HepG2 (cell line): ENCODE data around the gene DOCK1. TPM values are rescaled to one million over a fixed set of nuclear protein-coding genes. Genes with fewer than 3 reads are reported as not detected.

ENCODE experiments used
- ATAC-seq: fragments of 200-7000 bp; cut with Tn5 transposase; 3 replicates; pipeline ENCODE4 v1.9.1; 2020; ENCODE audit warnings: mild to moderate bottlenecking, moderate library complexity
- BruUV-seq: library from RNA; stranded (reverse); fragments of 400-500 nt; replicated peaks from 2 replicates; lab custom pipeline; 2021; lab: Mats Ljungman, UMichigan
- CTCF ChIA-PET: fragments of 300-600 bp; formaldehyde crosslinking; extraction: SDS; loops from one replicate; lab custom pipeline; 2021; ENCODE audit warnings: low total read pairs, inconsistent platforms, low intra/inter-chr PET ratio; lab: Yijun Ruan, JAX
- POLR2A ChIA-PET: fragments of 350-600 bp; sonication (Branson Sonifier 250); formaldehyde crosslinking; loops from one replicate; lab custom pipeline; 2020; ENCODE audit warnings: antibody characterized with exemption, inconsistent platforms; lab: Yijun Ruan, JAX
- DNase-seq: peaks from one replicate; pipeline ENCODE4 v3.0.0-alpha.2; 2015; ENCODE audit warnings: low spot score
- FAIRE-seq: peaks from 3 replicates; lab custom pipeline; 2011; peaks lifted over from hg19 to GRCh38; lab: Jason Lieb, UNC
- H2AFZ ChIP-seq: one replicate; pipeline ENCODE4 v1.6.1; 2011; ENCODE audit warnings: low read length, inconsistent platforms
- H3K27ac ChIP-seq: fragments of 300-600 bp; 3 replicates; pipeline ENCODE4 v1.8.0; 2011; ENCODE audit warnings: mixed run types, mild to moderate bottlenecking, mixed read lengths, low read length, inconsistent platforms; ENCODE audit not compliant: insufficient read depth; ENCODE audit errors: extremely low read length
- H3K27me3 ChIP-seq, 2 experiments: fragments of 200-600 bp in 1 of 2; 2 replicates in 1 of 2; 3 replicates in 1 of 2; pipeline versions ENCODE4 v1.6.0 to v1.8.0; 2011; ENCODE audit warnings: low read length in 2 of 2, mild to moderate bottlenecking in 2 of 2, moderate library complexity in 2 of 2, inconsistent platforms in 1 of 2; ENCODE audit not compliant: insufficient read depth in 2 of 2, control insufficient read depth in 1 of 2
- H3K36me3 ChIP-seq, 2 experiments: fragments of 200-600 bp in 1 of 2; replicated peaks in 1 of 2; 2 replicates in 1 of 2; 3 replicates in 1 of 2; pipeline versions ENCODE4 v1.5.1 to v1.8.0; 2011; ENCODE audit warnings: low read length in 2 of 2, inconsistent platforms in 1 of 2; ENCODE audit not compliant: insufficient read depth in 2 of 2, control insufficient read depth in 1 of 2
- H3K4me1 ChIP-seq: 2 replicates; pipeline ENCODE4 v1.5.1; 2012; ENCODE audit warnings: low read length, inconsistent platforms; ENCODE audit not compliant: insufficient read depth
- H3K4me2 ChIP-seq: 2 replicates; pipeline ENCODE4 v1.6.0; 2011; ENCODE audit warnings: low read depth, low read length, inconsistent platforms
- H3K4me3 ChIP-seq, 3 experiments: fragments of 200-600 bp in 1 of 3; sonication (generic), shearing (Covaris generic) in 1 of 3; replicated peaks in 1 of 3; 2 replicates each; pipeline ENCODE4 v1.5.1; 2011 to 2016; ENCODE audit warnings: low read length in 3 of 3, inconsistent platforms in 2 of 3, low read depth in 2 of 3, mild to moderate bottlenecking in 2 of 3, control low read depth in 1 of 3, mixed read lengths in 1 of 3; ENCODE audit not compliant: insufficient read depth in 1 of 3
- H3K79me2 ChIP-seq: one replicate; pipeline ENCODE4 v1.6.1; 2011; ENCODE audit warnings: low read length, inconsistent platforms; ENCODE audit not compliant: insufficient read depth
- H3K9ac ChIP-seq: 2 replicates; pipeline ENCODE4 v1.6.0; 2011; ENCODE audit warnings: mild to moderate bottlenecking, low read depth, low read length, inconsistent platforms; ENCODE audit not compliant: insufficient read depth
- H3K9me3 ChIP-seq: 2 replicates; pipeline ENCODE4 v1.5.1; 2012; ENCODE audit warnings: mild to moderate bottlenecking, low read length
- H4K20me1 ChIP-seq: 2 replicates; pipeline ENCODE4 v1.6.0; 2011; ENCODE audit warnings: inconsistent platforms, mild to moderate bottlenecking, low read length, moderate library complexity; ENCODE audit not compliant: insufficient read depth
- ATF7 ChIP-seq, 2 experiments: fragments of 450-650 bp in 1 of 2; sonication (generic) in 1 of 2; formaldehyde crosslinking in 1 of 2; IDR thresholded peaks; 2 replicates each; pipeline versions ENCODE4 v1.4.0 to v1.6.1; 2016 to 2020; ENCODE audit warnings: antibody characterized with exemption in 1 of 2, mild to moderate bottlenecking in 1 of 2, missing genetic modification reagents in 1 of 2
- GRHL1 ChIP-seq: sonication (generic); formaldehyde crosslinking; conservative IDR thresholded peaks from 2 replicates; pipeline ENCODE4 v1.8.0; 2022; ENCODE audit warnings: missing genetic modification reagents
- HNRNPK ChIP-seq: fragments of 200-400 bp; formaldehyde crosslinking; IDR thresholded peaks from 2 replicates; pipeline ENCODE4 v1.6.1; 2018; ENCODE audit warnings: low read length, low read depth, moderate library complexity, mild to moderate bottlenecking; ENCODE audit not compliant: poor library complexity, severe bottlenecking
- IRF9 ChIP-seq: sonication (generic); formaldehyde crosslinking; IDR thresholded peaks from 2 replicates; pipeline ENCODE4 v1.8.0; 2022; ENCODE audit warnings: missing genetic modification reagents, mild to moderate bottlenecking, borderline replicate concordance
- MAFK ChIP-seq, 2 experiments: IDR thresholded peaks in 1 of 2; conservative IDR thresholded peaks in 1 of 2; 2 replicates each; pipeline ENCODE4 v1.6.1; 2011; ENCODE audit warnings: improper control_type of control experiment in 2 of 2, low read length in 2 of 2
- MNT ChIP-seq: fragments of 450-650 bp; IDR thresholded peaks from 2 replicates; pipeline ENCODE4 v1.6.1; 2016
- PAX8 ChIP-seq: sonication (generic); formaldehyde crosslinking; IDR thresholded peaks from 2 replicates; pipeline ENCODE4 v1.8.0; 2022; ENCODE audit warnings: mild to moderate bottlenecking, missing genetic modification reagents, borderline replicate concordance
- SATB2 ChIP-seq: sonication (generic); formaldehyde crosslinking; IDR thresholded peaks from 2 replicates; pipeline ENCODE4 v1.5.0; 2020; ENCODE audit warnings: missing genetic modification reagents
- SOX5 ChIP-seq: IDR thresholded peaks from 2 replicates; pipeline ENCODE4 v1.6.1; 2016; ENCODE audit warnings: borderline replicate concordance
- STAT5B ChIP-seq: sonication (generic); formaldehyde crosslinking; IDR thresholded peaks from 2 replicates; pipeline ENCODE4 v1.4.0; 2020; ENCODE audit warnings: missing genetic modification reagents
- TOPORS ChIP-seq: sonication (generic); formaldehyde crosslinking; IDR thresholded peaks from 2 replicates; pipeline ENCODE4 v1.8.0; 2023; ENCODE audit warnings: mild to moderate bottlenecking, missing genetic modification reagents
- ZBTB26 ChIP-seq: IDR thresholded peaks from 2 replicates; pipeline ENCODE4 v1.6.1; 2016; ENCODE audit warnings: missing compliant biosample characterization, missing genetic modification reagents, borderline replicate concordance
- ZFP82 ChIP-seq: sonication (generic); formaldehyde crosslinking; IDR thresholded peaks from 2 replicates; pipeline ENCODE4 v1.5.1; 2020; ENCODE audit warnings: mild to moderate bottlenecking, missing genetic modification reagents, borderline replicate concordance
- ZNF136 ChIP-seq: sonication (generic); formaldehyde crosslinking; IDR thresholded peaks from 2 replicates; pipeline ENCODE4 v1.8.1; 2022; ENCODE audit warnings: low read depth, mild to moderate bottlenecking, moderate library complexity, missing genetic modification reagents
- ZNF574 ChIP-seq: sonication (generic); formaldehyde crosslinking; IDR thresholded peaks from 2 replicates; pipeline ENCODE4 v1.4.0; 2020; ENCODE audit warnings: missing genetic modification reagents
- ZNF781 ChIP-seq: sonication (generic); formaldehyde crosslinking; IDR thresholded peaks from 2 replicates; pipeline ENCODE4 v1.5.1; 2020; ENCODE audit warnings: borderline replicate concordance, mild to moderate bottlenecking, missing genetic modification reagents; ENCODE audit errors: not compliant biosample characterization
- WGBS: methylation state at CpG from one replicate; pipeline ENCODE4 v1.1.6; 2017; ENCODE audit warnings: low lambda C conversion rate; 5-methylcytosine and 5-hydroxymethylcytosine counted together
- in situ Hi-C: cut with HindIII; loops from 2 replicates; pipeline ENCODE4 v1.10.0; 2017; ENCODE audit warnings: low pct_unique_long_range_greater_than_20kb; ENCODE audit not compliant: extremely low pct_ligation_motif_present
- intact Hi-C: fragments of 100-400 bp; cut with micrococcal nuclease; formaldehyde crosslinking; loops from one replicate; pipeline ENCODE4 v1.10.0; 2022; ENCODE audit not compliant: unreplicated experiment
- polyA plus RNA-seq, 8 experiments: library from polyadenylated mRNA; depleted of rRNA in 3 of 8; stranded (reverse) in 7 of 8; unstranded in 1 of 8; fragments of >200 nt; fragmentation: Illumina TruSeq in 4 of 8; extraction: Trizol in 4 of 8; gene quantifications; 2 replicates each; pipeline versions ENCODE4 v1.2.1 to v1.2.3, GENCODE V29; 2011 to 2016; ENCODE audit warnings: low read depth in 4 of 8, missing spikeins in 1 of 8, mixed read lengths in 1 of 8; ENCODE audit not compliant: insufficient read depth in 1 of 8
- total RNA-seq, 5 experiments: library from RNA; depleted of rRNA; stranded (reverse); fragments of >200 nt; fragmentation: Illumina TruSeq; extraction: Trizol; gene quantifications; 2 replicates each; pipeline ENCODE4 v1.2.3, GENCODE V29; 2016; ENCODE audit warnings: low read depth in 1 of 5

The DOCK1 gene
- total and polyA plus RNA-seq, 2 of the 13 experiments (the other 11 are each of a cell fraction or from before 2014, with no cell fraction given) = 8.3 to 25.5 TPM

- Histone ChIP-seq H3K4me3 (no peak overlapping the region), H3K4me2 (no peak overlapping the region), H3K36me3 (peaks cover 0 to 19% of the 10 kb centered on the region in 2 experiments; a peak in 4 of 5 replicates), H3K4me1 (no peaks in the 10 kb centered on the region), H4K20me1 (no peaks in the 10 kb centered on the region), H2AFZ (no peak overlapping the region), H3K9me3 (no peaks in the 10 kb centered on the region), H3K27ac (no peak overlapping the region), H3K27me3 (no peaks in the 10 kb centered on the region), H3K9ac (no peak overlapping the region), H3K79me2 (no peaks in the 10 kb centered on the region)
- FAIRE-seq = no peak
- in situ Hi-C loops (no loop called here), intact Hi-C loops (no loop called here)
- POLR2A ChIA-PET = no interaction called here
- BruUV-seq = no TSS peak
- CTCF ChIA-PET = no interaction called here
- ATAC-seq = no peak
- WGBS = 95% methylated on average over 6 of the region's 6 CpGs
- DNase-seq = no peak
- no peak for TF ChIP-seq TOPORS (CRISPR knock-in tag)
- no peak for TF ChIP-seq HNRNPK
- TF ChIP-seq ZFP82 = no peak
- TF ChIP-seq GRHL1 (CRISPR knock-in tag) = no peak
- no peak for TF ChIP-seq SOX5 (CRISPR knock-in tag)
- TF ChIP-seq ZBTB26 (CRISPR knock-in tag) = no peak
- no peak for TF ChIP-seq STAT5B (CRISPR knock-in tag)
- no peak for TF ChIP-seq ZNF136 (CRISPR knock-in tag)
- TF ChIP-seq ZNF781 = no peak
- TF ChIP-seq ZNF574 = no peak
- TF ChIP-seq MNT = no peak
- no peak for TF ChIP-seq MAFK (conservative IDR thresholded peaks at IDR 0.05 in 1 of 2, IDR thresholded peaks at IDR 0.05 in 1 of 2; ENCODE audit: low read length in 2 of 2)
- TF ChIP-seq PAX8 (CRISPR knock-in tag) = no peak
- TF ChIP-seq ATF7 (IDR thresholded peaks at IDR 0.05) = no peak
- TF ChIP-seq ATF7 (CRISPR knock-in tag; IDR thresholded peaks at IDR 0.05) = no peak
- TF ChIP-seq IRF9 (CRISPR knock-in tag) = no peak
- no peak for TF ChIP-seq SATB2
These were observed 439.1 kb downstream of the DOCK1 start for GRCh38 chr10:127344346-127344745.
